ES-I3 (cell line): ENCODE measurements around the gene RIT1.

ENCODE experiments used
- H3K36me3 ChIP-seq: 2 replicates; pipeline ENCODE4 v1.6.1; 2013; ENCODE audit warnings: mild to moderate bottlenecking, low read length, control low read depth, moderate library complexity; ENCODE audit not compliant: insufficient read depth
- H3K4me1 ChIP-seq: 2 replicates; pipeline ENCODE4 v1.6.1; 2013; ENCODE audit warnings: mild to moderate bottlenecking, control low read depth, low read length; ENCODE audit not compliant: insufficient read depth
- H3K9ac ChIP-seq: 2 replicates; pipeline ENCODE4 v1.6.1; 2013; ENCODE audit warnings: low read depth, mild to moderate bottlenecking, low read length, moderate library complexity
- H3K9me3 ChIP-seq: 2 replicates; pipeline ENCODE4 v1.6.1; 2013; ENCODE audit warnings: mild to moderate bottlenecking, low read length, moderate library complexity; ENCODE audit not compliant: control insufficient read depth, insufficient read depth

RIT1 gene

GRCh38 chr1:155892796-155893195, 18.4 kb downstream of the RIT1 start:
- H3K9ac ChIP-seq, result no peak overlapping the region
- H3K36me3 ChIP-seq, result 0 out of 2 replicates have a peak, but pooled peaks cover 3% of the 10 kb centered on the region
- H3K4me1 ChIP-seq, result peaks cover 6% of the 10 kb centered on the region; the same call in 1 of the 2 replicates
- H3K9me3 ChIP-seq, result no peaks in the 10 kb centered on the region

- peaks cover 6% of the 10 kb centered on the region; the same call in 1 of the 2 replicates for H3K4me1 ChIP-seq
- H3K36me3 ChIP-seq, result no peaks in the 10 kb centered on the region
- no peak overlapping the region for H3K9ac ChIP-seq
Measured at GRCh38 chr1:155890251-155890650, 20.9 kb downstream of the RIT1 start.

GRCh38 chr1:155889566-155889965, 21.6 kb downstream of the RIT1 start:
- no peak overlapping the region for H3K9ac ChIP-seq
- H3K9me3 ChIP-seq, result no peaks in the 10 kb centered on the region
- H3K36me3 ChIP-seq, result no peaks in the 10 kb centered on the region
- peaks cover 6% of the 10 kb centered on the region; the same call in 1 of the 2 replicates for H3K4me1 ChIP-seq

More at GRCh38 chr1:155890251-155890650, 20.9 kb downstream of the RIT1 start:
- H3K9me3 ChIP-seq, result no peaks in the 10 kb centered on the region

GRCh38 chr1:155888481-155888880, 22.7 kb downstream of the RIT1 start:
- Histone ChIP-seq H3K4me1 (peaks cover 2% of the 10 kb centered on the region; the same call in 1 of the 2 replicates), H3K36me3 (no peaks in the 10 kb centered on the region), H3K9ac (no peak overlapping the region), H3K9me3 (no peaks in the 10 kb centered on the region)

- Histone ChIP-seq H3K36me3 (no peaks in the 10 kb centered on the region), H3K9ac (no peak overlapping the region), H3K9me3 (no peaks in the 10 kb centered on the region), H3K4me1 (no peaks in the 10 kb centered on the region)
Measured at GRCh38 chr1:155884982-155885381, 26.2 kb downstream of the RIT1 start.

GRCh38 chr1:155884031-155884960, 26.9 kb downstream of the RIT1 start:
- H3K9ac ChIP-seq, result no peak overlapping the region
- no peaks in the 10 kb centered on the region for H3K4me1 ChIP-seq
- H3K36me3 ChIP-seq, result no peaks in the 10 kb centered on the region
- H3K9me3 ChIP-seq, result no peaks in the 10 kb centered on the region

GRCh38 chr1:155882766-155883165, 28.4 kb downstream of the RIT1 start:
- Histone ChIP-seq H3K36me3 (no peaks in the 10 kb centered on the region), H3K4me1 (no peaks in the 10 kb centered on the region), H3K9me3 (no peaks in the 10 kb centered on the region), H3K9ac (no peak overlapping the region)

GRCh38 chr1:155882235-155882634, 28.9 kb downstream of the RIT1 start:
- no peaks in the 10 kb centered on the region for H3K36me3 ChIP-seq

GRCh38 chr1:155880950-155881349, 30.2 kb downstream of the RIT1 start:
- no peak overlapping the region for H3K9ac ChIP-seq
- no peaks in the 10 kb centered on the region for H3K36me3 ChIP-seq
- no peaks in the 10 kb centered on the region for H3K9me3 ChIP-seq
- H3K4me1 ChIP-seq, result no peaks in the 10 kb centered on the region

More at GRCh38 chr1:155882235-155882634, 28.9 kb downstream of the RIT1 start:
- no peaks in the 10 kb centered on the region for H3K4me1 ChIP-seq
- H3K9ac ChIP-seq, result no peak overlapping the region
- no peaks in the 10 kb centered on the region for H3K9me3 ChIP-seq

GRCh38 chr1:155880251-155880650, 30.9 kb downstream of the RIT1 start:
- Histone ChIP-seq H3K9me3 (no peaks in the 10 kb centered on the region), H3K9ac (no peak overlapping the region), H3K36me3 (no peaks in the 10 kb centered on the region), H3K4me1 (no peaks in the 10 kb centered on the region)

- Histone ChIP-seq H3K36me3 (no peaks in the 10 kb centered on the region), H3K9ac (no peak overlapping the region), H3K9me3 (no peaks in the 10 kb centered on the region), H3K4me1 (no peaks in the 10 kb centered on the region)
Measured at GRCh38 chr1:155877945-155878344, 33.2 kb downstream of the RIT1 start.

GRCh38 chr1:155873860-155874259, 37.3 kb downstream of the RIT1 start:
- no peaks in the 10 kb centered on the region for H3K36me3 ChIP-seq
- no peaks in the 10 kb centered on the region for H3K9me3 ChIP-seq
- H3K9ac ChIP-seq, result no peak overlapping the region

GRCh38 chr1:155872527-155872926, 38.6 kb downstream of the RIT1 start:
- no peak overlapping the region for H3K9ac ChIP-seq
- no peaks in the 10 kb centered on the region for H3K4me1 ChIP-seq
- H3K9me3 ChIP-seq, result no peaks in the 10 kb centered on the region
- no peaks in the 10 kb centered on the region for H3K36me3 ChIP-seq

More at GRCh38 chr1:155873860-155874259, 37.3 kb downstream of the RIT1 start:
- H3K4me1 ChIP-seq, result no peaks in the 10 kb centered on the region

GRCh38 chr1:155871390-155871789, 39.8 kb downstream of the RIT1 start:
- Histone ChIP-seq H3K4me1 (no peaks in the 10 kb centered on the region), H3K36me3 (no peaks in the 10 kb centered on the region), H3K9me3 (no peaks in the 10 kb centered on the region), H3K9ac (no peak overlapping the region)

GRCh38 chr1:155867766-155868165, 43.4 kb downstream of the RIT1 start:
- no peak overlapping the region for H3K9ac ChIP-seq
- no peaks in the 10 kb centered on the region for H3K9me3 ChIP-seq
- H3K36me3 ChIP-seq, result no peaks in the 10 kb centered on the region
- no peaks in the 10 kb centered on the region for H3K4me1 ChIP-seq
